Vagina (tissue), 2 donors: Measurements from ENCODE around the gene MYEF2. TPM values are rescaled to one million over a fixed set of nuclear protein-coding genes. Genes with fewer than 3 reads are reported as not detected.

Experiments used
- DNase-seq, 2 donors: peaks; one replicate each; pipeline ENCODE4 v3.0.0-alpha.2; 2017; ENCODE audit errors: extremely low spot score in 2 of 2
- H3K27ac ChIP-seq: fragments of 200-600 bp; sonication (generic); one replicate; pipeline ENCODE4 v1.5.1; 2019
- H3K27me3 ChIP-seq: fragments of 200-600 bp; sonication (generic); one replicate; pipeline ENCODE4 v1.5.1; 2019
- H3K36me3 ChIP-seq, 2 donors: fragments of 200-600 bp; sonication (generic); one replicate each; pipeline ENCODE4 v1.5.1; 2017 to 2019
- H3K4me1 ChIP-seq: fragments of 200-600 bp; sonication (generic); one replicate; pipeline ENCODE4 v1.5.1; 2019
- H3K4me3 ChIP-seq, 2 donors: fragments of 200-600 bp; sonication (generic); 1 replicate in 1 of 2; 2 replicates in 1 of 2; pipeline ENCODE4 v1.5.1; 2016 to 2019
- H3K9me3 ChIP-seq: fragments of 200-600 bp; sonication (generic); one replicate; pipeline ENCODE4 v1.5.1; 2019
- POLR2A ChIP-seq, 2 donors: fragments of 450-650 bp; IDR thresholded peaks; one replicate each; pipeline ENCODE4 v1.6.1; 2017; ENCODE audit warnings: antibody characterized with exemption in 2 of 2, mild to moderate bottlenecking in 2 of 2, moderate library complexity in 2 of 2
- POLR2AphosphoS5 ChIP-seq, 2 donors: sonication (generic); formaldehyde crosslinking; IDR thresholded peaks; one replicate each; pipeline ENCODE4 v1.9.0; 2017; ENCODE audit warnings: antibody characterized with exemption in 2 of 2, mild to moderate bottlenecking in 2 of 2, low read depth in 1 of 2; ENCODE audit not compliant: insufficient read depth in 1 of 2
- intact Hi-C: fragments of 100-400 bp; cut with DNase I; formaldehyde crosslinking; loops from one replicate; pipeline ENCODE4 v1.15.1; 2023
- total RNA-seq: library from RNA; depleted of rRNA; stranded (reverse); fragments of >200 nt; gene quantifications from one replicate; pipeline ENCODE4 v1.2.3, GENCODE V29; 2016
- TF ChIP-seq, protein P1 (sequence below), 3 experiments: fragments of 450-650 bp in 2 of 3; fragments of 200-600 bp in 1 of 3; sonication (generic) in 1 of 3; IDR thresholded peaks; one replicate each; pipeline ENCODE4 v1.5.1; 2017 to 2019; ENCODE audit warnings: antibody characterized with exemption in 3 of 3, mild to moderate bottlenecking in 2 of 3, moderate library complexity in 2 of 3

MYEF2 gene
- total RNA-seq, 1 donor from 2014 or later: 7.1 TPM

DNA sequence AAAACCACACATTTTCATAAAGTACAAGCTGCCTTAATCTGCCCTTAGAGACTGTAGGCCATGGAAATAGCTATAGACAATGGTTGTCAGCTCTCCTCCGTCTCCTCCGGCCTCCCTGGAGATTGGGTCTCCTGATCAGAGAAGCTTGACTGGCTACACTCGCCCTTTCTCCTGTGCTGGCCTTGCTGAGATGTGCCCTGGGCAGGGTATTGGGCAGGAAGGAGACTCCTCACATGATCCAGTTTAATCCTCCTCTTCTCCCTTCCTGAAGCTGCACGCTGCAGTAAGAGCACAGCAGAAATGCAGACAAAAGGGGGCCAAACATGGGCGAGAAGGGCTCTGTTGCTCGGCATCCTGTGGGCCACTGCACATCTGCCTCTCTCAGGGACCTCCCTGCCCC, 57.4 kb downstream of the MYEF2 start, which contains the start of gene SLC24A5:
TSS of gene SLC24A5 (plus strand) at position 246 of the 400 bp plus-strand sequence. CDS start at position 301, 55 bp downstream.
- no peak for DNase-seq
- Histone ChIP-seq H3K4me3 (no peak within 1 kb of the TSS), H3K4me1 (no peaks in the 10 kb centered on the region), H3K27ac (no peak within 1 kb of the TSS), H3K36me3 (no peaks in the 10 kb centered on the region), H3K9me3 (no peaks in the 10 kb centered on the region), H3K27me3 (no peaks in the 10 kb centered on the region)
- TF ChIP-seq POLR2AphosphoS5 (IDR thresholded peaks at IDR 0.05; ENCODE audit: insufficient read depth in 1 of 2, low read depth in 1 of 2) (no peak), POLR2A (IDR thresholded peaks at IDR 0.05) (no peak)
- TF ChIP-seq, protein P1, sequence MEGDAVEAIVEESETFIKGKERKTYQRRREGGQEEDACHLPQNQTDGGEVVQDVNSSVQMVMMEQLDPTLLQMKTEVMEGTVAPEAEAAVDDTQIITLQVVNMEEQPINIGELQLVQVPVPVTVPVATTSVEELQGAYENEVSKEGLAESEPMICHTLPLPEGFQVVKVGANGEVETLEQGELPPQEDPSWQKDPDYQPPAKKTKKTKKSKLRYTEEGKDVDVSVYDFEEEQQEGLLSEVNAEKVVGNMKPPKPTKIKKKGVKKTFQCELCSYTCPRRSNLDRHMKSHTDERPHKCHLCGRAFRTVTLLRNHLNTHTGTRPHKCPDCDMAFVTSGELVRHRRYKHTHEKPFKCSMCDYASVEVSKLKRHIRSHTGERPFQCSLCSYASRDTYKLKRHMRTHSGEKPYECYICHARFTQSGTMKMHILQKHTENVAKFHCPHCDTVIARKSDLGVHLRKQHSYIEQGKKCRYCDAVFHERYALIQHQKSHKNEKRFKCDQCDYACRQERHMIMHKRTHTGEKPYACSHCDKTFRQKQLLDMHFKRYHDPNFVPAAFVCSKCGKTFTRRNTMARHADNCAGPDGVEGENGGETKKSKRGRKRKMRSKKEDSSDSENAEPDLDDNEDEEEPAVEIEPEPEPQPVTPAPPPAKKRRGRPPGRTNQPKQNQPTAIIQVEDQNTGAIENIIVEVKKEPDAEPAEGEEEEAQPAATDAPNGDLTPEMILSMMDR (IDR thresholded peaks at IDR 0.05): no peak
- intact Hi-C loops: no loop called here

- H3K4me1 ChIP-seq: no peaks in the 10 kb centered on the region
- H3K9me3 ChIP-seq: no peaks in the 10 kb centered on the region
- no peaks in the 10 kb centered on the region for H3K36me3 ChIP-seq
- DNase-seq: no peak
- no peak overlapping the region for H3K4me3 ChIP-seq
- H3K27me3 ChIP-seq: no peaks in the 10 kb centered on the region
- TF ChIP-seq, protein P1 (IDR thresholded peaks at IDR 0.05): no peak
- TF ChIP-seq POLR2A (IDR thresholded peaks at IDR 0.05): no peak
- no peak for TF ChIP-seq POLR2AphosphoS5 (IDR thresholded peaks at IDR 0.05; ENCODE audit: insufficient read depth in 1 of 2, low read depth in 1 of 2)
- no peak overlapping the region for H3K27ac ChIP-seq
- intact Hi-C loops: no loop called here
These were observed 58.8 kb downstream of the MYEF2 start for GRCh38 chr15:48119277-48119676.

- Histone ChIP-seq H3K9me3 (no peaks in the 10 kb centered on the region), H3K27me3 (no peaks in the 10 kb centered on the region), H3K36me3 (no peaks in the 10 kb centered on the region), H3K4me1 (no peaks in the 10 kb centered on the region), H3K27ac (no peak overlapping the region), H3K4me3 (no peak overlapping the region)
- TF ChIP-seq POLR2A (IDR thresholded peaks at IDR 0.05) (no peak), POLR2AphosphoS5 (IDR thresholded peaks at IDR 0.05; ENCODE audit: insufficient read depth in 1 of 2, low read depth in 1 of 2) (no peak)
- TF ChIP-seq, protein P1 (IDR thresholded peaks at IDR 0.05): no peak
- intact Hi-C loops: no loop called here
- no peak for DNase-seq
These were observed 65.9 kb downstream of the MYEF2 start for GRCh38 chr15:48112242-48112641.

DNA sequence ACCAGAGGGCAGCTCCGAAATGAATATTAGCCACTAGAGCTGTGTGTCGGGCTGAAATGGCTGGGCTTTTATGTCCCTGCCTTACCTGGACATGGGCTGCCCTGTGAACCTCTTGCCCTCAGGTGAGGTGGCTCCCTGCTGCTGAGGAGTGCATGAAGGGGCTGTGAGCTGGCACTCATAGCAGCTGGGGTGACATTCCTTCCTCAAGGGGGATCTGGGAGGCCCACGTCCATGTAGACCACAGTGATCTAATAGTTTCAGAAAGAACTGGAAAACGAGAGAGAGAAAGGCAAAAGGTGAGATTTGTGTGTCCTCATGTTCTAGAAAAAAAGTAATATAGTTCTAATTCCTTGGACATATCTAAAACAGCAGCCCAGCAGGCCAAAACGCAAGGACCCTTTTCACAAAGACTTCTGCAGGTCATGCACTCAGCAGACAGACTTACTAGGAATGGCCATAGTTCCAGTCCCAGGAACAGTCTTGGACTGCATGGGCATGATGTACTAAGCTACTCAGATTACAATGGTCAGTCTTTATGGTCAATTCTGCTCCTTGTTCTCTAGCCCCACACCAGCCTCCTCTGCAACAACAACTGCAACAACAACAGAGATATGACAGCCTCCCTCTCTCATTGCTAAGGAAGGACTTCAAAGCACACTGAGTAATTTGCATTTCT, 68.1 kb downstream of the MYEF2 start:
- DNase-seq: no peak
- H3K36me3 ChIP-seq: no peaks in the 10 kb centered on the region
- intact Hi-C loops: no loop called here

GRCh38 chr15:48109212-48109611, 68.9 kb downstream of the MYEF2 start:
- intact Hi-C loops: no loop called here
- TF ChIP-seq, protein P1 (IDR thresholded peaks at IDR 0.05): no peak
- TF ChIP-seq POLR2A (IDR thresholded peaks at IDR 0.05) (no peak), POLR2AphosphoS5 (IDR thresholded peaks at IDR 0.05; ENCODE audit: insufficient read depth in 1 of 2, low read depth in 1 of 2) (no peak)
- Histone ChIP-seq H3K36me3 (no peaks in the 10 kb centered on the region), H3K27me3 (no peaks in the 10 kb centered on the region), H3K27ac (no peak overlapping the region), H3K9me3 (no peaks in the 10 kb centered on the region), H3K4me1 (no peaks in the 10 kb centered on the region), H3K4me3 (no peak overlapping the region)
- no peak for DNase-seq

More for the DNA sequence above, 68.1 kb downstream of the MYEF2 start:
- H3K27ac ChIP-seq: no peak overlapping the region
- H3K9me3 ChIP-seq: no peaks in the 10 kb centered on the region
- TF ChIP-seq POLR2A (IDR thresholded peaks at IDR 0.05) (no peak), POLR2AphosphoS5 (IDR thresholded peaks at IDR 0.05; ENCODE audit: insufficient read depth in 1 of 2, low read depth in 1 of 2) (no peak)
- TF ChIP-seq, protein P1 (IDR thresholded peaks at IDR 0.05): no peak
- no peaks in the 10 kb centered on the region for H3K4me1 ChIP-seq
- no peaks in the 10 kb centered on the region for H3K27me3 ChIP-seq
- no peak overlapping the region for H3K4me3 ChIP-seq
